Cardiac septum (tissue), 1 donor: ENCODE measurements around the gene PLEKHG2. TPM values are rescaled to one million over a fixed set of nuclear protein-coding genes. Genes with fewer than 3 reads are reported as not detected.

Experiments used
- DNase-seq: peaks from one replicate; pipeline ENCODE4 v3.0.0-alpha.2; 2020; ENCODE audit warnings: low spot score
- intact Hi-C: fragments of 100-400 bp; cut with DNase I; formaldehyde crosslinking; loops from one replicate; pipeline ENCODE4 v1.14.0; 2022
- total RNA-seq: library from RNA; stranded (reverse); fragmentation: NEBNext Ultra II Directional; extraction: Animal tissue kit (Norgen Biotek cat#: 25700); gene quantifications from one replicate; pipeline ENCODE4 v1.2.1, GENCODE V29; 2021
- donor health status: DM: no; HTN: no; CAD: no.

Gene PLEKHG2
- total RNA-seq, 1 donor from 2014 or later, result 25.1 TPM

DNA sequence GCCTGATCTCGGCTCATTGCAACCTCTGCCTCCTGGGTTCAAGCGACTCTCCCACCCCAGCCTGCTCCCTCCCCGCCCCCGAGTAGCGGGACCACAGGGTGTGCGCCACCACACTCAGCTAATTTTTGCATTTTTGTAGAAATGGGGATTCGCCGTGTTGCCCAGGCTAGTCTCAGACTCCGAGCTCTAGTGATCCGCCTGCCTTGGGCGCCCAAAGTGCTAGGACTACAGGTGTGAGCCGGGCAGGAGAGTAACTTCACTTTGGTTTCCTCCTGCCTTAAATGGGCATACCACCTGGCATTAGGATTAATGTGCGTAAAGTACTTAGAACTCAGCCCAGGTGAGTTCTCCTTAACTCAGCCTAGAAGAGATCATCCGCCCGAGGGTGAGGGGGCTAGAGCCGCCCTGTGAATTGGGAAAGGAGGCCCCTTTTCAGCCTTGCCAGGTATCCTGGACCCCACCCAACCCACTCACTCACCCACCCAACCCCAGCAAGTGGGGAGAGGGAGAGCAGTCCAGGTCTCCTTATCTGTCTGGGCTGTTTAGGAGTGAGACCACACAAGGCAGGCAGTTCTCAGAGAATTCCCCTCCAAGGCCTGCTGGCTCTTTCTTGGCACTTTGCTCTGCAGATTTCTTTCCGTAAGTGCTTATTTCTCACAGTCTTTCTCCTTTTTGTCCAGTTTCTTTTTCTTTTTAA is 7.1 kb upstream of the PLEKHG2 start:
- intact Hi-C loops, result no loop called here
- no peak for DNase-seq

DNA sequence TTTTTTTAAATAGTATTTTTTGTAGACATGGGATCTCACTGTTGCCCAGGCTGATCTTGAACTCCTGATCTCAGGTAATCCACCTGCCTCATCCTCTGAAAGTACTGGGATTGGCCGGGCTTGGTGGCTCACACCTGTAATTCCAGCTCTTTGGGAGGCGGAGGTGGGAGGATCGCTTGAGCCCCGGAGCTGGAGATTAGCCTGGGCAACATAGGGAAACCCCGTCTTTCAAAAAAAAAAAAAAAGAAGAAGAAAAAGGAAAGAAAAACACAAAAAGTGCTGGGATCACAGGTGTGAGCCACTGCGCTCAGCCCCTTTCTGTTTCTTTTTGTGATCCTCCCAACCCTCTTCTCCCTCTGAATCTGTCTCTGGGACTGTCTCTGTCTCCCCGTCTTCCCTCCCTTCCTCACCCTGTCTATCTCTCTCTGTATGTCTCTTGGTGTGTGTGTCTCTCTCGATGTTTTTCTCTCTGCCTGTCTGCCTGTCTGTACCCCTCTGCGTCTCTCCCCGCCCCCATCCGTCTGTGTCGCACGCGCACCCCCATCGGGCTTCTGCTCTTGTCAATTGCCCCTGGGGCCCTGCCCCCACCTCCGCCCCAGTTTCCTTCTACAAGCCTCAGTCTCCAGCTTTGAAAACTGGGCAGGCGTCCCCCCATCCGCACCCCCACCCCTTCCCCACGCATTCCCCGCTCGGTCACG is 6.4 kb upstream of the PLEKHG2 start:
- intact Hi-C loops, result no loop called here
- no peak for DNase-seq

- intact Hi-C loops, result no loop called here
- DNase-seq, result peak; percentile 97
These were observed 5.6 kb upstream of the PLEKHG2 start, which contains the start of gene ZFP36 for GRCh38 chr19:39406656-39407409. ZFP36 (plus strand) TSS chr19:39406847; CDS start chr19:39406905, 58 bp downstream.

GRCh38 chr19:39407410-39407659 is 5.1 kb upstream of the PLEKHG2 start:
- DNase-seq, result no peak

DNA sequence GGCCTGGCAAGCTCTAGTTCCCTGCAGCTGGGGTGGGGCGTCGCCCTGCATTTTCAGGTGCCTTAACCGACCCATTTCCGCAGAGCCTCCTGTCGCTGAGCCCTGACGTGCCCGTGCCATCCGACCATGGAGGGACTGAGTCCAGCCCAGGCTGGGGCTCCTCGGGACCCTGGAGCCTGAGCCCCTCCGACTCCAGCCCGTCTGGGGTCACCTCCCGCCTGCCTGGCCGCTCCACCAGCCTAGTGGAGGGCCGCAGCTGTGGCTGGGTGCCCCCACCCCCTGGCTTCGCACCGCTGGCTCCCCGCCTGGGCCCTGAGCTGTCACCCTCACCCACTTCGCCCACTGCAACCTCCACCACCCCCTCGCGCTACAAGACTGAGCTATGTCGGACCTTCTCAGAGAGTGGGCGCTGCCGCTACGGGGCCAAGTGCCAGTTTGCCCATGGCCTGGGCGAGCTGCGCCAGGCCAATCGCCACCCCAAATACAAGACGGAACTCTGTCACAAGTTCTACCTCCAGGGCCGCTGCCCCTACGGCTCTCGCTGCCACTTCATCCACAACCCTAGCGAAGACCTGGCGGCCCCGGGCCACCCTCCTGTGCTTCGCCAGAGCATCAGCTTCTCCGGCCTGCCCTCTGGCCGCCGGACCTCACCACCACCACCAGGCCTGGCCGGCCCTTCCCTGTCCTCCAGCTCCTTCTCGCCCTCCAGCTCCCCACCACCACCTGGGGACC is 4.6 kb upstream of the PLEKHG2 start:
- peak; percentile 83 for DNase-seq
- intact Hi-C loops, result no loop called here

More at GRCh38 chr19:39407410-39407659, 5.1 kb upstream of the PLEKHG2 start:
- intact Hi-C loops, result no loop called here

GRCh38 chr19:39408392-39409207 is 3.9 kb upstream of the PLEKHG2 start:
- DNase-seq, result no peak
- intact Hi-C loops, result no loop called here

- intact Hi-C loops, result loop anchor here (2.0 to 10.0 kb wide), 4 partner anchors 13 to 1305 kb away; partner anchors contain the start of genes COQ8B, ITPKC, PAK4 and SAMD4B
- DNase-seq, result peak; percentile 95
These were observed 3.1 kb upstream of the PLEKHG2 start for GRCh38 chr19:39409208-39410016.

DNA sequence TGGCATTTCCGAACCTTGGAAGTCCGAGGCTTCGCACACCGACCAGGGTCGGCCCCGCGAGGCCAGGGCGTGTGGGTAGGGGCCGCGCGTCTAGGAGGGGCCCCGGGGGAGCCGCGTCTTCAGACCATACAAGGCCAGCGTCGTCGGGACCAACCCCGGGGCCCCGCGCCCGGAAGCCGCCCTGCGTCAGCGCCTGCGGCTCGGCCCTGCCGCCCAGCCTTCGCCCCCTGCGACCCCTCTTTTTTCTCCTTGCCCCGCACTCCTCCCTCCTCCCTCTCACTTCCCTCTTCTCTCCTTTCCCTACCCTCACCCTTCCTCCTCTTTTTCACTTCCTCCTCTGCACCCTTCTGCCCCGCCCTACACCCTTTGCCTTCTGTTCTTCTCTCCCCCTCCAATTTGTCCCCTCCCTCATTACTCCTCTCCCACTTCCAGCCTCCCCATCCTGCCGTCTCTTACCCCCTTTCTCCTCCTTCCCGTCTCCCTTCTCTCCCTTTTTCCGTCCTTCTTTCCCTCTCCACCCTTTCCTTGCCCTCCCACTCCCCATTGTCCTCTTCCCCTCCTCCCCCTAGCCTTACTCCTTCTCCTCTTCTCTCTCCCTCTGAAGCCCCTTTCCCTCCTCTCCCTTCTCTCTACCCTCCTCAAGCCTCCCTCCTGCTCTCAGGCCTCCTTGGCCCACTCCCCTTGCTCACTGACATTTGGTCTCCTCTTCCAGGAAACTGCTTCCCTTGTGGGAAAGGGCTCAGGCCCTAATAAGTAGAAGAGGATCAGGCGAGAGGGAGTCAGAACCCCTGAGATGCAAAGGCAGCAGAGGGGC is 2.2 kb upstream of the PLEKHG2 start:
- DNase-seq, result peak; percentile 89
- intact Hi-C loops, result loop anchor here (2.0 to 10.0 kb wide), 4 partner anchors 13 to 1305 kb away; partner anchors contain the start of genes COQ8B, ITPKC, PAK4 and SAMD4B

DNA sequence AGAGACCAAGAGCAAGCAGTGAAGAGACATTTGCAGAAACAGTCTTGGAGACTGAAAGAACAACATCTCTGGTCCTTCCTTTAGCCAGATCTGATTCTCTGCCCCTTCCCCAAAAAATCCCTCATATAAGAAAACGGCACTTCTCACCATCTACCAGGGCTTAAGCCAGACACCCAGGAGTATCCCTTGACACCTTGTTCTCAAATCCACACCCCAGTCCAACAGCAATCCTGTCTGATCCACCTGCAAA is 1.7 kb upstream of the PLEKHG2 start:
- intact Hi-C loops, result loop anchor here (1.0 to 10.0 kb wide), 5 partner anchors 8 to 1304 kb away; partner anchors contain the start of genes COQ8B, ITPKC, PAK4 and SAMD4B
- DNase-seq, result no peak

DNA sequence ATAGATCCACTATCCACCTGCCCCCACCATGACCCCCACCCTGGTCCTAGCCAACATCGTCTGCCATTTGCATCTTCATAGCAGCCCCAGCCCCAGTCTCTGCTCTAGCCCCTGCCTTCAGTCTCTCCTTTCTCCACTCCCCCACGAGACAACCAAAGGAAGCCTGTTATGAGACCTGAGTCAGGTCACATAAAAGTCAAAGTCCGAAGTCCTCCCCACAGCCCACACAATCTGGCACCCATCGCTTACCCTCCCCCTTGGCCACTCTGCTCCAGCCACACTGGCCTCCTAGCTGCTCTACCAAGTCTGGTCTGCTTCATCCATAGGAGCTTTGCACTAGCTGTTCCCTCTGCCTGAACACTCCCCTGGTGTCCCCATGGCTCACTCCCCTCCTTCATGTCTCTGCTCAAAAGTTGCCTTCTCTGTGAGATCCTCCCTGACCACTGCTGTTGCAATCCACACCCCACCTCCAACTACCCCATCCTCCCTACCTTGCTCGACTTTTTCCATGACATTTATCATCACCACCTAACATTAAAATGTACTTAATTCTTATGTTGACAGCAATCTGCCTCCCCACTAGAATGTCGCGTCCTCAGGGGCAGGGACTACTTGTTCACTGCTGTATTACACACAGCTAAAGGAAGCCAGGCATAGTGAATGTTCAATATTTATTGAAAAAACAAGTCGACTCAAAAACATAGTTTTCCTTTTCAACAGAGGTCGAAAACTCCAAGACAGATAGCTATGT is 1.2 kb upstream of the PLEKHG2 start:
- intact Hi-C loops, result loop anchor here (1.0 to 10.0 kb wide), 5 partner anchors 9 to 1304 kb away; partner anchors contain the start of genes COQ8B, ITPKC, PAK4 and SAMD4B
- no peak for DNase-seq

GRCh38 chr19:39411832-39412099 is 703 bp upstream of the PLEKHG2 start:
- DNase-seq, result peak; percentile 92
- intact Hi-C loops, result loop anchor here (1.0 to 10.0 kb wide), 5 partner anchors 9 to 1303 kb away; partner anchors contain the start of genes COQ8B, ITPKC, PAK4 and SAMD4B

- intact Hi-C loops, result loop anchor here (5.0 to 10.0 kb wide), 3 partner anchors 71 to 1302 kb away; partner anchors contain the start of genes COQ8B, ITPKC, PAK4 and SAMD4B
- DNase-seq, result no peak
These were observed 400 bp downstream of the PLEKHG2 start for GRCh38 chr19:39412867-39413271.

GRCh38 chr19:39413272-39413910 is 922 bp downstream of the PLEKHG2 start:
- intact Hi-C loops, result loop anchor here (5.0 to 10.0 kb wide), 3 partner anchors 71 to 1301 kb away; partner anchors contain the start of genes COQ8B, ITPKC, PAK4 and SAMD4B
- peak; percentile 89 for DNase-seq

GRCh38 chr19:39413911-39414608 is 1.6 kb downstream of the PLEKHG2 start:
- DNase-seq, result no peak
- intact Hi-C loops, result loop anchor here (5.0 to 10.0 kb wide), 3 partner anchors 72 to 1301 kb away; partner anchors contain the start of genes COQ8B, ITPKC, PAK4 and SAMD4B
